Measurements from ENCODE around the gene TGM5.

Gene TGM5

GRCh38 chr15:43266386-43266785, 342 bp downstream of the TGM5 start:
- no peak overlapping the region for H3K4me3 ChIP-seq (ENCODE audit: low read depth, low read length)
- TF ChIP-seq, protein P1, sequence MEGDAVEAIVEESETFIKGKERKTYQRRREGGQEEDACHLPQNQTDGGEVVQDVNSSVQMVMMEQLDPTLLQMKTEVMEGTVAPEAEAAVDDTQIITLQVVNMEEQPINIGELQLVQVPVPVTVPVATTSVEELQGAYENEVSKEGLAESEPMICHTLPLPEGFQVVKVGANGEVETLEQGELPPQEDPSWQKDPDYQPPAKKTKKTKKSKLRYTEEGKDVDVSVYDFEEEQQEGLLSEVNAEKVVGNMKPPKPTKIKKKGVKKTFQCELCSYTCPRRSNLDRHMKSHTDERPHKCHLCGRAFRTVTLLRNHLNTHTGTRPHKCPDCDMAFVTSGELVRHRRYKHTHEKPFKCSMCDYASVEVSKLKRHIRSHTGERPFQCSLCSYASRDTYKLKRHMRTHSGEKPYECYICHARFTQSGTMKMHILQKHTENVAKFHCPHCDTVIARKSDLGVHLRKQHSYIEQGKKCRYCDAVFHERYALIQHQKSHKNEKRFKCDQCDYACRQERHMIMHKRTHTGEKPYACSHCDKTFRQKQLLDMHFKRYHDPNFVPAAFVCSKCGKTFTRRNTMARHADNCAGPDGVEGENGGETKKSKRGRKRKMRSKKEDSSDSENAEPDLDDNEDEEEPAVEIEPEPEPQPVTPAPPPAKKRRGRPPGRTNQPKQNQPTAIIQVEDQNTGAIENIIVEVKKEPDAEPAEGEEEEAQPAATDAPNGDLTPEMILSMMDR (IDR thresholded peaks at IDR 0.05; ENCODE audit: low read depth, low read length) = no peak
- no peak for TF ChIP-seq MYC (IDR thresholded peaks at IDR 0.05; ENCODE audit: low read depth, low read length)
- TF ChIP-seq, protein P2, sequence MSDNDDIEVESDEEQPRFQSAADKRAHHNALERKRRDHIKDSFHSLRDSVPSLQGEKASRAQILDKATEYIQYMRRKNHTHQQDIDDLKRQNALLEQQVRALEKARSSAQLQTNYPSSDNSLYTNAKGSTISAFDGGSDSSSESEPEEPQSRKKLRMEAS (IDR thresholded peaks at IDR 0.05; ENCODE audit: low read depth, low read length) = no peak
- no peak for TF ChIP-seq POLR2A (IDR thresholded peaks at IDR 0.05; ENCODE audit: extremely low read depth, insufficient read length)
- DNase-seq (ENCODE audit: low read depth) = no peak

DNA sequence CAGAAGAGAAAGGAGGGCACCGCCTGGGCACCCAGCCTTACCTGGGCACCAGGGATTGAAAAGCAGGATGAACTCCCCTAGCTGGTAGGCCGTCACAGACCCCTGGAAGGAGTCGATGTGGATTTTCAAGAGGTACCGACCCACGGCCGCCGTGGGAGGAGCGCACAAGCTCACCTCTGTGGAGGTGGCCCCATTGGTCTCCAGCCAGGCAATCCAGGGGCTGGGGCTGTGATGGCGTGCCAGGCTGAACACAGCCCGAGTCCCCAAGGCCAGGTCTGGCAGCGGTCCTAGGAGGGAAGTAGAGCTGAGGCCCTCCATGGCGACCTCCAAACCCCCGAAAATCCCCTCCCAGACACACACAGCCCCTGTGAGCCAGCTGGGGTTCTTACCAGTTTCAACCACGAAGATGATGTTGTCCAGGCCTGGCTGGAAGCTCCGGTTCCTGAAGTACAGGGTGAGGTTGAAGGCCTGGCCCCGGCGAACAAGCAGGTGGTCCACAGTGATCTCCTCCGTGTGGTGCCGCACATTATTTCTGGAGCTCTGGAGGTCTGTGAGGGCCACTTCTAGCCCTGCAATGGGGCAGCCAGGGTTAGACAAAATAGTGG, 6.6 kb downstream of the TGM5 start:
- TF ChIP-seq POLR2A (IDR thresholded peaks at IDR 0.05; ENCODE audit: extremely low read depth, insufficient read length) (no peak), MYC (IDR thresholded peaks at IDR 0.05; ENCODE audit: low read depth, low read length) (no peak)
- TF ChIP-seq, protein P2 (IDR thresholded peaks at IDR 0.05; ENCODE audit: low read depth, low read length) = no peak
- TF ChIP-seq, protein P1 (IDR thresholded peaks at IDR 0.05; ENCODE audit: low read depth, low read length) = no peak
- DNase-seq (ENCODE audit: low read depth) = no peak

GRCh38 chr15:43258781-43259180, 7.9 kb downstream of the TGM5 start:
- DNase-seq (ENCODE audit: low read depth) = no peak
- TF ChIP-seq MYC (IDR thresholded peaks at IDR 0.05; ENCODE audit: low read depth, low read length) = no peak
- TF ChIP-seq, protein P1 (IDR thresholded peaks at IDR 0.05; ENCODE audit: low read depth, low read length) = no peak
- TF ChIP-seq, protein P2 (IDR thresholded peaks at IDR 0.05; ENCODE audit: low read depth, low read length) = no peak
- TF ChIP-seq POLR2A (IDR thresholded peaks at IDR 0.05; ENCODE audit: extremely low read depth, insufficient read length) = no peak
- H3K4me3 ChIP-seq (ENCODE audit: low read depth, low read length) = no peak overlapping the region

More for the DNA sequence above, 6.6 kb downstream of the TGM5 start:
- H3K4me3 ChIP-seq (ENCODE audit: low read depth, low read length) = no peak overlapping the region

DNA sequence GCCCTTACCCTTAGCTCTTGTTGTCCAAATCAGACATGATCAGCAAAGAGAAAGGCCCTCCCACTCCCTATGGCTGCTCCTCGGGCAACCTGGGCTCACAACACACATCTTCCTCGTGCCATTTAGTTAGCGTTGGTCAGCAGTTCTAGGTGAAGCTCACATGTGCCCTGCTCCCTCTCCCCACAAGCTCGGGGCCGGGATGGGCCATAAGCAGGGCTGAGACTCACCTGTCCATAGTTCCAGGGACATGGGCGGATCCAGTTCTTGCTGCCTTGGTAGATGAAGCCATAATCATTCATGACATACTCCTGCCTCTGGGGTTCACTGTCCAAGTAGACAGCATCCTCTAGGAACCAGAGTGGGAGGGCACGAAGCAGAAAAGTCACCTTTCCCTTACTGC, 10.4 kb downstream of the TGM5 start:
- TF ChIP-seq, protein P1 (IDR thresholded peaks at IDR 0.05; ENCODE audit: low read depth, low read length) = no peak
- no peak for TF ChIP-seq MYC (IDR thresholded peaks at IDR 0.05; ENCODE audit: low read depth, low read length)
- TF ChIP-seq, protein P2 (IDR thresholded peaks at IDR 0.05; ENCODE audit: low read depth, low read length) = no peak
- H3K4me3 ChIP-seq (ENCODE audit: low read depth, low read length) = no peak overlapping the region
- DNase-seq (ENCODE audit: low read depth) = no peak

- no peak overlapping the region for H3K4me3 ChIP-seq (ENCODE audit: low read depth, low read length)
- TF ChIP-seq MYC (IDR thresholded peaks at IDR 0.05; ENCODE audit: low read depth, low read length) (no peak), POLR2A (IDR thresholded peaks at IDR 0.05; ENCODE audit: extremely low read depth, insufficient read length) (no peak)
- TF ChIP-seq, protein P1 (IDR thresholded peaks at IDR 0.05; ENCODE audit: low read depth, low read length) = no peak
- TF ChIP-seq, protein P2 (IDR thresholded peaks at IDR 0.05; ENCODE audit: low read depth, low read length) = no peak
- no peak for DNase-seq (ENCODE audit: low read depth)
Observed at GRCh38 chr15:43255376-43255775, 11.4 kb downstream of the TGM5 start.
